ENCODE data around the gene CCDC33. TPM values are rescaled to one million over a fixed set of nuclear protein-coding genes. Genes with fewer than 3 reads are reported as not detected.

Gene CCDC33
- total and polyA plus RNA-seq, 10 of the 15 experiments (the other 5 are each of a cell fraction or from before 2014, with no cell fraction given) = 0.57 to 5.8 (median 4.3) TPM

GRCh38 chr15:74193299-74193718 lies 42.8 kb upstream of the CCDC33 start:
- Histone ChIP-seq H2AFZ (ENCODE audit: control insufficient read depth, low read depth, low read length) (no peak overlapping the region), H3K9ac (ENCODE audit: control insufficient read depth, insufficient read depth, low read length) (no peak overlapping the region), H3K4me2 (ENCODE audit: control insufficient read depth, insufficient read depth) (no peak overlapping the region; the same call in 1 of the 2 replicates), H3K9me3 (replicated peaks; ENCODE audit: control insufficient read depth, insufficient read depth, low read length) (no peaks in the 10 kb centered on the region), H3K4me3 (no peak overlapping the region), H3K36me3 (ENCODE audit: control insufficient read depth in 2 of 2, insufficient read depth in 2 of 2, low read length in 1 of 2) (no peaks in the 10 kb centered on the region), H3K27me3 (replicated peaks in 1 of 2; ENCODE audit: control insufficient read depth in 2 of 2, insufficient read depth in 2 of 2, low read length in 1 of 2) (no peaks in the 10 kb centered on the region), H3K27ac (ENCODE audit: control insufficient read depth, insufficient read depth) (peak overlapping the region; percentile 28; the same call in 1 of the 2 replicates), H3K4me1 (ENCODE audit: control insufficient read depth, insufficient read depth, low read length) (peaks cover 20% of the 10 kb centered on the region), H3K79me2 (ENCODE audit: control insufficient read depth, insufficient read depth, low read length) (no peaks in the 10 kb centered on the region), H4K20me1 (ENCODE audit: control insufficient read depth, insufficient read depth) (no peaks in the 10 kb centered on the region)
- in situ Hi-C loops (cut with MboI) = no loop called here
- TF ChIP-seq SUZ12 (IDR thresholded peaks at IDR 0.05; ENCODE audit: unreplicated experiment) = no peak
- TF ChIP-seq RUNX3 (IDR thresholded peaks at IDR 0.05; ENCODE audit: low read length) = peak; percentile 66
- no peak for TF ChIP-seq TCF3 (IDR thresholded peaks at IDR 0.05; ENCODE audit: borderline replicate concordance, insufficient read depth, low read depth, low read length)
- 0 out of 2 replicates have a peak, but pooled peaks have one; percentile 20 for TF ChIP-seq CREM (IDR thresholded peaks at IDR 0.05; ENCODE audit: low read depth)
- TF ChIP-seq NFIC (IDR thresholded peaks at IDR 0.05; ENCODE audit: low read depth, low read length) = 0 out of 2 replicates have a peak, but pooled peaks have one; percentile 34
- TF ChIP-seq EED (IDR thresholded peaks at IDR 0.05; ENCODE audit: low read depth) = peak; percentile 37; the same call in 1 of the 2 replicates
- TF ChIP-seq ASH2L (IDR thresholded peaks at IDR 0.05; ENCODE audit: borderline replicate concordance, low read depth) = no peak
- TF ChIP-seq CHD2 (IDR thresholded peaks at IDR 0.05; ENCODE audit: borderline replicate concordance, low read depth, low read length) = no peak
- TF ChIP-seq JUNB (IDR thresholded peaks at IDR 0.05) = peak; percentile 57
- TF ChIP-seq ETV6 (conservative IDR thresholded peaks at IDR 0.05 in 1 of 2, IDR thresholded peaks at IDR 0.05 in 1 of 2; ENCODE audit: borderline replicate concordance in 1 of 2, low read depth in 1 of 2) = peak in 1 of 2 experiments; percentile 51; a peak in 1 of 4 replicates
- no peak for TF ChIP-seq HDAC6 (IDR thresholded peaks at IDR 0.05; ENCODE audit: unreplicated experiment)
- ATAC-seq (peak; percentile 77), FAIRE-seq (peak; percentile 81), DNase-seq (ENCODE audit: low read depth, low spot score) (peak; percentile 37)
- POLR2A ChIA-PET = interaction anchor here (0.6 kb wide), 1 partner anchor 9 kb away, joined by 3 read pairs; the partner anchor contains the start of gene STRA6
- SMC1A ChIA-PET (ENCODE audit: uncharacterized antibody, unreplicated experiment) = interaction anchor here (1.4 kb wide), 1 partner anchor 122 kb away, joined by 3 read pairs; no protein-coding TSS in a partner anchor
- WGBS (ENCODE audit: insufficient coverage, insufficient replicate concordance, low lambda C conversion rate, missing lambda C conversion rate) = 10% methylated on average over 4 of the region's 4 CpGs
- intact Hi-C loops (cut with micrococcal nuclease; ENCODE audit: unreplicated experiment) = no loop called here
- BruUV-seq (replicated peaks) = no TSS peak
- RAD21 ChIA-PET (ENCODE audit: unreplicated experiment) = no interaction called here
- CTCF ChIA-PET = interaction anchor here (0.6 kb wide), 1 partner anchor 130 kb away, joined by 3 read pairs; no protein-coding TSS in a partner anchor

Measured in GM12878 (cell line).